Thymus (tissue), 11 donors: ENCODE measurements around the gene TNNT1. TPM values are rescaled to one million over a fixed set of nuclear protein-coding genes. Genes with fewer than 3 reads are reported as not detected.

Experiments
- DNase-seq, 9 donors: peaks; one replicate each; pipeline ENCODE4 v3.0.0-alpha.2; 2013; ENCODE audit warnings: low spot score in 9 of 9, low read depth in 6 of 9, missing footprints in 1 of 9
- H3K27ac ChIP-seq, 2 donors: one replicate each; pipeline ENCODE4 v1.5.1; 2013; ENCODE audit warnings: control low read depth in 1 of 2, low read depth in 1 of 2, low read length in 1 of 2, mild to moderate bottlenecking in 1 of 2, moderate library complexity in 1 of 2
- H3K27me3 ChIP-seq, 2 donors: one replicate each; pipeline ENCODE4 v1.5.1; 2013; ENCODE audit warnings: low read length in 1 of 2; ENCODE audit not compliant: control insufficient read depth in 2 of 2, insufficient read depth in 1 of 2
- H3K36me3 ChIP-seq, 2 donors: one replicate each; pipeline ENCODE4 v1.5.1; 2013; ENCODE audit warnings: low read length in 1 of 2, mild to moderate bottlenecking in 1 of 2, moderate library complexity in 1 of 2; ENCODE audit not compliant: control insufficient read depth in 2 of 2, insufficient read depth in 2 of 2
- H3K4me1 ChIP-seq, 2 donors: one replicate each; pipeline ENCODE4 v1.5.1; 2013; ENCODE audit warnings: low read length in 2 of 2; ENCODE audit not compliant: control insufficient read depth in 2 of 2, insufficient read depth in 2 of 2
- H3K4me3 ChIP-seq, 2 donors: one replicate each; pipeline ENCODE4 v1.5.1; 2013; ENCODE audit warnings: low read length in 2 of 2, control low read depth in 1 of 2, mild to moderate bottlenecking in 1 of 2
- H3K9me3 ChIP-seq, 2 donors: one replicate each; pipeline ENCODE4 v1.5.1; 2013; ENCODE audit warnings: low read length in 1 of 2, mild to moderate bottlenecking in 1 of 2; ENCODE audit not compliant: control insufficient read depth in 2 of 2, insufficient read depth in 1 of 2
- WGBS: extraction: QIAGEN DNeasy Blood & Tissue Kit; methylation state at CpG from one replicate; pipeline ENCODE4 v1.1.7; 2013; 5-methylcytosine and 5-hydroxymethylcytosine counted together
- polyA plus RNA-seq: library from polyadenylated mRNA; stranded (reverse); fragments of 200-250 nt; gene quantifications from one replicate; pipeline ENCODE4 v1.2.3, GENCODE V29; 2013
- total RNA-seq: library from RNA; stranded (reverse); fragments of 120-200 nt; gene quantifications from one replicate; pipeline ENCODE4 v1.2.4, GENCODE V29; 2013
- donor health status: healthy.

TNNT1 gene
- total and polyA plus RNA-seq, 2 donors = 4.3 to 11.9 TPM

GRCh38 chr19:55089342-55089944, 59.6 kb downstream of the TNNT1 start:
- WGBS = 97% methylated on average over 3 of the region's 3 CpGs
- H3K27ac ChIP-seq = no peak overlapping the region

GRCh38 chr19:55088543-55089341, 60.3 kb downstream of the TNNT1 start:
- peaks cover 7 to 9% of the 10 kb centered on the region in 2 donors for H3K4me1 ChIP-seq
- peaks cover 2 to 28% of the 10 kb centered on the region in 2 donors for H3K36me3 ChIP-seq
- H3K27ac ChIP-seq = no peak overlapping the region
- no peak overlapping the region for H3K4me3 ChIP-seq
- peaks cover 42 to 48% of the 10 kb centered on the region in 2 donors for H3K27me3 ChIP-seq
- WGBS = 62% methylated on average over 18 of the region's 18 CpGs
- peak in 3 of 9 donors; percentile 52 to 77 (median 65) for DNase-seq
- peaks cover 0 to 4% of the 10 kb centered on the region in 2 donors for H3K9me3 ChIP-seq

More at GRCh38 chr19:55089342-55089944, 59.6 kb downstream of the TNNT1 start:
- Histone ChIP-seq H3K4me3 (no peak overlapping the region), H3K36me3 (peaks cover 2 to 33% of the 10 kb centered on the region in 2 donors), H3K27me3 (peaks cover 35 to 41% of the 10 kb centered on the region in 2 donors), H3K4me1 (peaks cover 7 to 9% of the 10 kb centered on the region in 2 donors), H3K9me3 (peaks cover 0 to 4% of the 10 kb centered on the region in 2 donors)
- DNase-seq = no peak

GRCh38 chr19:55088021-55088451, 61.0 kb downstream of the TNNT1 start:
- DNase-seq = no peak
- peaks cover 2 to 27% of the 10 kb centered on the region in 2 donors for H3K36me3 ChIP-seq
- H3K4me3 ChIP-seq = no peak overlapping the region
- peaks cover 7 to 9% of the 10 kb centered on the region in 2 donors for H3K4me1 ChIP-seq
- WGBS = 81% methylated on average over 12 of the region's 12 CpGs
- peaks cover 48 to 55% of the 10 kb centered on the region in 2 donors for H3K27me3 ChIP-seq
- no peak overlapping the region for H3K27ac ChIP-seq
- peaks cover 0 to 4% of the 10 kb centered on the region in 2 donors for H3K9me3 ChIP-seq

- Histone ChIP-seq H3K27me3 (peaks cover 53 to 60% of the 10 kb centered on the region in 2 donors), H3K4me1 (peaks cover 7 to 9% of the 10 kb centered on the region in 2 donors), H3K27ac (no peak overlapping the region), H3K36me3 (peaks cover 2 to 22% of the 10 kb centered on the region in 2 donors), H3K4me3 (no peak overlapping the region), H3K9me3 (peaks cover under 1 to 5% of the 10 kb centered on the region in 2 donors)
- DNase-seq = no peak
- 41% methylated on average over 17 of the region's 17 CpGs for WGBS
Observed at GRCh38 chr19:55087542-55087901, 61.5 kb downstream of the TNNT1 start.

GRCh38 chr19:55086730-55087541, 62.1 kb downstream of the TNNT1 start:
- 7% methylated on average over 74 of the region's 74 CpGs for WGBS
- Histone ChIP-seq H3K36me3 (peaks cover 2 to 17% of the 10 kb centered on the region in 2 donors), H3K27me3 (peaks cover 59 to 66% of the 10 kb centered on the region in 2 donors), H3K4me3 (peak overlapping the region in 1 of 2 donors; percentile 23), H3K27ac (no peak overlapping the region), H3K9me3 (peaks cover 4 to 9% of the 10 kb centered on the region in 2 donors), H3K4me1 (peaks cover 7 to 15% of the 10 kb centered on the region in 2 donors)
- peak in 2 of 9 donors; percentile 19 to 43 for DNase-seq

GRCh38 chr19:55085923-55086715, 62.9 kb downstream of the TNNT1 start:
- H3K4me3 ChIP-seq = no peak overlapping the region
- DNase-seq = no peak
- peaks cover 2 to 9% of the 10 kb centered on the region in 2 donors for H3K36me3 ChIP-seq
- H3K27me3 ChIP-seq = peaks cover 67 to 74% of the 10 kb centered on the region in 2 donors
- WGBS = 36% methylated on average over 35 of the region's 35 CpGs
- no peak overlapping the region for H3K27ac ChIP-seq
- H3K9me3 ChIP-seq = peaks cover 5 to 12% of the 10 kb centered on the region in 2 donors
- peaks cover 9 to 23% of the 10 kb centered on the region in 2 donors for H3K4me1 ChIP-seq

- H3K4me1 ChIP-seq = peaks cover 15 to 36% of the 10 kb centered on the region in 2 donors
Observed at GRCh38 chr19:55084416-55084815, 64.6 kb downstream of the TNNT1 start.

More at GRCh38 chr19:55084416-55084815, 64.6 kb downstream of the TNNT1 start:
- H3K4me3 ChIP-seq = no peak overlapping the region
- H3K9me3 ChIP-seq = peaks cover 5 to 20% of the 10 kb centered on the region in 2 donors
- H3K27ac ChIP-seq = no peak overlapping the region
- no peak for DNase-seq
- peaks cover 0 to 2% of the 10 kb centered on the region in 2 donors for H3K36me3 ChIP-seq
- peaks cover 77 to 91% of the 10 kb centered on the region in 2 donors for H3K27me3 ChIP-seq
- WGBS = 87% methylated on average over 10 of the region's 10 CpGs
